Activated effector memory CD4-positive, alpha-beta T cell treated with Interleukin-2 at 50 U/mL for 16 hours (primary cell): Measurements from ENCODE around the gene PTHLH.

Source experiments
- DNase-seq: peaks from one replicate; pipeline ENCODE4 v3.0.0-alpha.2; 2020

The PTHLH gene

GRCh38 chr12:27934276-27934675, 38.3 kb downstream of the PTHLH start:
- DNase-seq = no peak

DNA sequence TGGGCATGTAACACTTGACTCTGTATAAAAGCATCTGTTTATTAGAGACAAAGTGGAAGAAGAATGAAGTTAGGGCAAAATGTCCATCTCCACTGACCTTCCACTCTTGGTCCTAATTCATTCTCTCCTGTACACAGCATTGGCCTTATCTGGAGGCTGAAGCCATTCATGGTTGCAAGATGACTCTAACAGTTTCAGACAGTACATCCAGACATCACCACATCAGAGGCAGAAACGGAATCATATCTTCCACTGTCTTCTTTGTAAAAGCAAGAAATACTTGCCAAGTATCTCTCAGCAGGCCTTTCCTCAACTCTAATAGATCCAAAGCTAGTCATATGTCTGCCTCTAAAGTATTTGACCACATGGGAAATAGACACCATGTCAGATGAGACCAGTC, 41.1 kb downstream of the PTHLH start:
- DNase-seq = no peak

GRCh38 chr12:27927347-27927746, 45.2 kb downstream of the PTHLH start:
- DNase-seq = no peak

DNA sequence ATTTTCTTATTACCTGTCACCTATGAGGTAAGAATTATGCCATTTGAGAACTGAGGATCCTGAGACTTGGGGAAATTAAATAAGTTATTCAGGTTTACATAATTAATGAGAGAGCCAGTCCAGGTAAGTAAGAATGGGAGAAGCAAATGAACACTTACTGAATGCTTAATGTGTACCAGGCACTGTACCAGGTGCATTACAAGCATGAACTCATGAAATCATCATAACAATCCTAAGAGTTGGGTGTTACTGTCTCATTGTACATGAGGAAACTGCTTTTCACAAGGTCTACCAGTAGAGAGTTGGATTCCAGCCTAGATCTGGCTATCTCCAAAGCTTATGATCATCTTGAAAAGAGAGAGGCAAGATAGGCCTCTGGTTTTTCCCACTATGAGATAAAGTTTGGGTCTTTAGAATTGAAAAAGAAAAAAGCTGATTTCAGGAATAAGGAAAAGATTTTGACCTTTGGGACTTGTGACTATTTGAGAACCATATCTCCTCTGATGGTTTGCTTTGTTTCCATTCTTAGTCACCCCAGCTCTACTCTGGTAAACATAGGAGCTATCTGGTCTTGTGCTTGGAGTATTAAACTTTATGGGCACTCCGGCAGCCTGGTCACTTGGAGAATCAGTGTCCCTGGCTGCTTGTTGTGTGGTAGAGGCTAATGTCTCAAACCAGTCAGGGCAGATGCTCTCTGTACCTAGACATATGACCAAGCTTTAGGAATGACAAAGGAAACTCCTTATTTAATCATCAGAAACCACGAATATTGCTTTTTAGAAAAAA, 48.0 kb downstream of the PTHLH start:
- no peak for DNase-seq

DNA sequence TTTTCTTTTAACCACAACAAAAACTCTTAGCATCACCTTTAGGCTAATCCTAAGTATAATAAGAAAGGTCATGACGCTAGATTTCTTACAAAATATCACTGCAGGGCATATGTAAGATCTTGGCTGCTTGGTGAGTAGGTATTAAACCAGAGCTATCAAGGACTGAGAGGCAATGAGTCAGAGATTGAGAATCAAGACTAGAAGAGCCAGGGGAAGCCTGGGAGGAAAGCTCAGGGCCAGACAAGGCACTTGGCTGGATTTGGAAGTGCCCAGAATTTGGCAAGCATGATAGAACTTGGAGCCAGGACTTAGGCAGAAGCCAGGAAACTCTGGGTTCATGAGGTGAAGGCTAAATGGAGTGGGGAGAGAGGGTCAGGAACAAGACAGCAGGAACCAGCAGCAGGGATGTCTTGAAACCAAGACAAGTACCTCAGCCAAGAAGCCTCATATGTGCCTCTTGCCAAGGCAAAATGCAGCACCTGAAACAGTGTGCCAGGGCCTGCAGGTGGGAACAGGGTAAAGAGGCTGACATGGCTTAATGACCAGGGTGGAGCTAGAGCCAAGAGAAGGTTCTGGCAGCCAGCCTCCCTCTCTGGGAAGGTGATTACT, 49.9 kb downstream of the PTHLH start:
- DNase-seq = no peak

DNA sequence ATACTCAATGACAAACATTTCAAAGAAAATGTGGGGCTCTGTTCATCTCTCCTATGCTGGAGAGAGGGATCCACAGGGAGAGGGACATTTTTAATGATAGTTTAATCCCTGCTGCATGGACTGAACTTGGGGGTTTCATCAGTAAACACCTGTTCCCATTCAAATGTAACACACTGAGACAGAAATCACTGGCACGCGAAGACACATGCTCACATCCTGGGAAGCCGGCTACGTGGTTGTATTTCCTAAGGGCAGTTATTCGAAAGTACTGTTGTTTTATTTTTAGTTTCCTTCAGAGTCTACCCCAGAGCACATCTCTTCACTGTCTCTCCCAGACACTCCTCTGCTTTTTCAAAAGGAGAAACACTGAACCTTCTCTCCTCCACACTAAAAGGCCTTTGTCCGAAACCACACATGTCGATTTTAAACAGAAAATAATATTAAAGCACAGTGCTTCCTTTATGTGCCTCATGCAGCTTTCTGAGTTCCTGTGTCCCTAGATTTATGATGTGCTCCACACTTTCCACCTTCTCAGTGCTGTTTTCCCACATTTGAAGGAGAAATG, 52.8 kb downstream of the PTHLH start:
- DNase-seq = no peak

DNA sequence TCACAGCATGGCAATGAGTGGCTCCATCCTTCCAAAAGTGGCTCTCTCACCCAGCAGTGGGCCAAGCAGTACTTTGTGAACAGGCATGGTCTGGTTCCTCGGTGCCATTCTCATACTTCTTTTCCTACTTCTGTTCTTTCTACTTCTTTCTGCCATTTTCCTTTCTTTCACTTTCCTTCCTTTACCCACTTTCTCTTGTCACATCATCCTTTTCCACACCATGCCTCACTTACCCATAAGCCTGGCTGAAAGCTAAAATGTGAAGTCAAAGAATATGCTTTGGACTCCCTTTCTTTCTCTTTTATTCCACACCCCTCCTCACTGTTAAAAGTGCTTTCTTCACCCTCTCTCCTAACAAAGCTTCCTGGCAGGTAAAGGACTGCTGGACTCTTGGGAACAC, 57.0 kb downstream of the PTHLH start:
- no peak for DNase-seq

DNA sequence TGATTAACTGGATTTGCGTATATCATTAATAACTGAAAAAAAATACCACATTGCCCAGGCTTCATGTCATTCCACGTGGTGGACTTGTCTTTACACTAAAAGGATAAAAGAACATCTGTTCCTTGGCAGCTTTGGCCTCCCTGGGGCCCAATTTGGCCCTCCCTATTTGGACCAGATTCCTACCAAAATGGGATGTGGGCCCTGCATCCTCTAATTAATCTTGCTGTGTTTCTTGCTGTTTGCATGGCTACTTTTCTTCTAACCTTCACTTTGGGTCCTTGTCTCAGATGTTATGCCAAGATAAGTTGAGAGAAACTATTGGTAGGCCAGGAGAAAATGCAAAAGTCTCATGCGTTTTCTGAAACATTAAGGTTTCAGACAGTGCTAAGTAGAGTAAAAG, 57.5 kb downstream of the PTHLH start:
- no peak for DNase-seq

DNA sequence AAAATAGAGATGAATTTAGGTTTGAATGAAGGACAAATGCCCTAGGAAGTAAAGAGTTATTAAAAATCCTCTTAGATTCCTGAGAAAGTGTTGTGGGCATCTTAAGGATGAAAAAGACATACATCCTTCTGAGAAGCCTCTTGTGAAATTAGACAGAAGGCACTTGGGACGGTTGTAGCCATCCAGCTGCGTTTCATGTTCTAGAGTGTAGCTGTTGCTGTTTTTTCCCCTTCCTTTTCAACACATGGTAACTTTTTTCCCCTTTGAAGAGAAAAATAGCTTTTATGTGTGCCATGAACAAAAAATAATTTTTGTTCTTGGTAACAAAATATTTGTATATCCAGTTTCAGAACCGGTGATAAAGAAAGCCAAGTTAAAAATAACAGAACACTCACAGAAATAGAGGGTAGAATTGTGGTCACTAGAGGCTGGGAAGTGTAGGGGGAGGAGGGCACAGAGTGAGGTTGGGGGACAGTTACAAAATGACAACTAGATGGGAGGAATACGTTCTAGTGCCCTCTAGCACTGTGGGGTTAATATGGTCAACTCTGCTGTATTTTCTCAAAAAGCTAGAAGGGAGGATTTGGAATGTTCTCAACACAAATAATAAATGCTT, 58.4 kb downstream of the PTHLH start:
- DNase-seq = no peak

DNA sequence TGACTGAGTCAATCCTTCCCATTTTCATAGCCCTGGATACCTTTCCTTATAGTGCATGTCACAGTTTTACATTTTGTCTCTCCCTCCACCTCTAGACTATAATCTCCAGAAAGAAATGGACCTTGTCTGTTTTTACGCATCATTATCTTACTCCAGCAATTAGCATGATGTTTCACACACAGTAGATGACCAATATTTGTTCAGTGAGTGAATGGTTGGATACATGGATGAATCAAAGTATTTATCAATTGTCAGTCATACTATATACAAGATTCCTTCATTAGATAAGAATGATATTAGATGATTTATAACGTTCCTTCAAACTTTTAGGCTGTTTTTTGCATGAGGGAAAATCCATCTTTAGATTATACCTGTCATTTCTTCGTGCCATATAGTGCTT, 61.1 kb downstream of the PTHLH start:
- DNase-seq = no peak
